NK-92 (cell line): ENCODE results near the gene PRDM4.

ENCODE experiments used
- DNase-seq: peaks from one replicate; lab custom pipeline; 2025; ENCODE audit not compliant: unreplicated experiment; lab: John Stamatoyannopoulos, UW

Gene PRDM4, protein sequence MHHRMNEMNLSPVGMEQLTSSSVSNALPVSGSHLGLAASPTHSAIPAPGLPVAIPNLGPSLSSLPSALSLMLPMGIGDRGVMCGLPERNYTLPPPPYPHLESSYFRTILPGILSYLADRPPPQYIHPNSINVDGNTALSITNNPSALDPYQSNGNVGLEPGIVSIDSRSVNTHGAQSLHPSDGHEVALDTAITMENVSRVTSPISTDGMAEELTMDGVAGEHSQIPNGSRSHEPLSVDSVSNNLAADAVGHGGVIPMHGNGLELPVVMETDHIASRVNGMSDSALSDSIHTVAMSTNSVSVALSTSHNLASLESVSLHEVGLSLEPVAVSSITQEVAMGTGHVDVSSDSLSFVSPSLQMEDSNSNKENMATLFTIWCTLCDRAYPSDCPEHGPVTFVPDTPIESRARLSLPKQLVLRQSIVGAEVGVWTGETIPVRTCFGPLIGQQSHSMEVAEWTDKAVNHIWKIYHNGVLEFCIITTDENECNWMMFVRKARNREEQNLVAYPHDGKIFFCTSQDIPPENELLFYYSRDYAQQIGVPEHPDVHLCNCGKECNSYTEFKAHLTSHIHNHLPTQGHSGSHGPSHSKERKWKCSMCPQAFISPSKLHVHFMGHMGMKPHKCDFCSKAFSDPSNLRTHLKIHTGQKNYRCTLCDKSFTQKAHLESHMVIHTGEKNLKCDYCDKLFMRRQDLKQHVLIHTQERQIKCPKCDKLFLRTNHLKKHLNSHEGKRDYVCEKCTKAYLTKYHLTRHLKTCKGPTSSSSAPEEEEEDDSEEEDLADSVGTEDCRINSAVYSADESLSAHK

DNA sequence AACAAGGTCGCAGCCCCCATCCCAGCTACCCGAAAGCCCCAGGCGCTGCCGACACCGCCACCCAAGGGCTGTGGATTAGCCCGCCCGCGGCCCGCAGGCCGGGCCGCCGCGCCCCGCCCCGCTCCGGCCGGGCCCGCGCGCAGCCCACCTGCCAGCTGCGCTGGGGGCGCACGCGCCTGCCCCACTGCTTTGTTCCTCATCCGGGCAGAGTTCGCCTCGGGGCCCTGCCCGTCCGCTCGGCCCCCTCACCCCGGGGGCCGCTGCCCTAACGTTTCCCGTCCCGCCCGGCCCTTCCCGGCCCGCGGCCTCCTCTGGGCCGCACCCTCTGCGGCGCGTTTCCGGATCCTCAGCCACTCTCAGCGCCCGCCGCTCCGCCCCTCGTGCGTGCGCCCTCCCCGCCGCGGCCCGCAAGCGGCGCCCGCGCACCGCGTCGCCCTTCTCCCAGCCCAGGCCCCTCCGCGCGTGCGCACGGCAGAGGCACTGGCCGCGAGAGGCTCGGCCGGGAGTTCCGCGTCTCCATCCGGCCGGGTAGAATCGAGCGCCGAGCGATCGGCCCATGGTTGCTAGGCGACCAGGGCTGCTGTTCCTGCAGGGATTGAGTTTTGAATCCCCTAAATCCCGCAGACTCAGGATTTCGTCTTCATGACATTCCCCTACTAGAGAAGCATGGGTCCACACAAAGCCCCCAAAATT lies at the start of gene PRDM4:
PRDM4 (minus strand) TSS at position 329 of the 693 bp plus-strand sequence. CDS start 622 bp downstream, outside the sequence.
- DNase-seq, result peak; percentile 34

DNA sequence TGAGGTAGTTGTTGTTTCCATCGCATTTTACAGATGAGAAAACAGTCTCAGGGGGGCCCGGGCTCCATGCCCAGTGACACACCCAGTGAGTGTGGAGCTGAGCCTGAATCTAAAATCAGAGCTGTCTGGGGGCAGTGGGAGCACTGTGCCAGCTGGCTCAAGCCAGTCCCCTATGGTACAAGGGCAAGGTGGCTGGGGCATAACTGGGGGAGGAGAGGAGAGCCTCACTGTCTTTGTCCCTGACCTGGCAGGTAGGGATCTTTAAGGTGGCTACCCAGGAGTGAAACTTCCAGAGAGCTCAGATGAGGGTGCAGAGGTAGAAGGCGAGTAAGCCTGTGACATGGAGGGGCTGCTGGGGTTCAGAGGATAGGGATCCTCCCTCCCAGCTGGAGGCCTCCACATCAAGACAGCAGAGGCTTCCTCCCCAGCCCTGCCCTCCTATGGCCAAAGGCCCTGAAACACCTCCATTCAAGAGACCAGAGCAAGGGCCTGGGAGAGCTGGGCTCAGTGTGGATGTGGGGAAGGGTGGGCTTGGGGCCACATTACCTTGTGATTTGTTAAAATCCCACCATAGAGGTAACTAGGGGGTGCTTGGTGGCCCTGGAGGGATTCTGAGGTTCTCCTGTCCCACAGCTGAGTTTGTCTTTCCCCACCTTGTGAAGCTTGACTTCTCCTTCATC lies 46.7 kb upstream of the PRDM4 start:
- DNase-seq, result no peak

DNA sequence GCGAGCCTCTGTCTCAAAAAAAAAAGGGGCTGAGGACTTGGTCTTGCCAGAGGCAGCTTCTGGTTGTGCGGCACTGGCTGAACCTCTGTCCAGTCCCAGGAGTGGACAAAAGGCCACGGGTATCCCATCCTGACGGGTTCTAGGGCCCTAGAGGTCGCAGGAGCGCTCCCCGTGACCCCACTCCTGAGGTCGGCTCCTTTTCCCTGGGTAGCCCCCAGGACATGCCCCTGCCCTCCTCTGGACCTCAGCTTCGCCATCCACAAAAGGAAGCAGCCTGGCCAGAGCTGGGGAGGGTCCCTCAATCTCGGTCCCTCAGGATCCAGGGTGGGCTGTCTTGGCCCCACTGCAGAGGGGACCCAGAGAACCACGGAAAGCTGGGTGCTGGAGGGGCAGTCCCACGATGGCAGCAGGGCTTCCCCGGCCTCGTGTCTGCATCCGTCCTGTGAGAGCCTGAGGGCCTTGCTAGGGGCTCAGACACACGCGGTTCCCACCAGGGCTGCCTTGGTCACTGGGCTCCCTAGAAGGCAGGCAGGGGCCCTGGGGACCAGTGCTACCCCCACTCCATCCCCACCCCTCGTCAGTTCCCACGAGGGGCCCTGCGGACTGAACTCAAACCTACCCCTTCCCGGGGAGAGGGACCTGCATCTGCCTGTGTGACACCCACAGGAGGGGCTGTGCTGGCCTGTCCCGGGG lies 44.7 kb upstream of the PRDM4 start:
- no peak for DNase-seq

DNA sequence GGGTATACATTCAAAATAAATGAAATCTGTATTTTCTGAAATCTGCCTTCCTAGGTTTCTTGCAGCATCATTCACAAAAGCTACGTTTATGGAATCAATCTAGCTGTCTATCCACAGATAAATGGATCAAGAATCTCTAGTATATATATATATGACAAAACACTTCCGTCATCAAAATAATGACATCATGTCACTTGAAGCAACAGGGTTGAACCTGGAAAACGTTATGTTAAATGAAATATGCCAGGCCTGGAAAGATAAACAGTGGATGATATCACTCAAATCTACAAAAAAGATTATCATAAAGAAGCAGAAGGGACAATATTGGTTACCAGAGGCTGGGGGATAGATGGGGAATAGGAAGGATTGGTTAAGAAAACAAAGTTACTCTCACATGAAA lies 42.2 kb upstream of the PRDM4 start:
- DNase-seq, result no peak

DNA sequence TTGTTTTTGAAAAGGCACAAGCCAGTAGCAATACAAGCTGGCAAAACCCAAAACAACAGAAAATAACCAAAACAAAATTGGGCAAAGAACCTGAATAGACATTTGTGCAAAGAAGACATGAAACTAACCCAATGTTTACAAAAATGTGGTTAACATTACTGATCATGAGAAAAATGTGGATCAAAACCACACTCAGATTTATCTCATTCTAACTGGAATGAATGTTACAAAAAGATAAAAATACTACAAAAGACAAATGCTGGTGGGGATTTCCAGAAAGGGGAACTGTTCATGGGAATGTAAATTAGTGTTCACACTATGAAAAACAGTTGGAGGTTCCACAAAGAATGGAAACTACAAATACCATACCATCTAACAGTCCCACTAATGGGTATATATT lies 40.2 kb upstream of the PRDM4 start:
- DNase-seq, result no peak

DNA sequence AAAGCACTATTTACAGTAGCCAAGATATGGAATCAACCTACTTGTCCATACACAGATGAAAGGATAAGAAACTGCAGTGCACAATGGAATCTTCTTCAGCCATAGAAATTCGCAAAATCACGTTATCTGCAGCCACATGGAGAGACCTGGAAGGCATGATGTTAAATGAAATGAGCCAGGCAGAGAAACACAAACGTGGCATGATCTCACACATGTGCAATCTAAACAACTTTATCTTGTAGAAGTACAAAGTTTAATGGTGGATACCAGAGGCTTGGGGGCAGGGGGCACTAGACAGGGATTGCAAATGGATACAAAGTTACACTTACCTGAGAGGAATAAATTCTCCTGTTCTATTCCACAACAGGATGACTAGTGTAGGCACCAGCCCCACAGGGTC lies 37.6 kb upstream of the PRDM4 start:
- DNase-seq, result no peak

DNA sequence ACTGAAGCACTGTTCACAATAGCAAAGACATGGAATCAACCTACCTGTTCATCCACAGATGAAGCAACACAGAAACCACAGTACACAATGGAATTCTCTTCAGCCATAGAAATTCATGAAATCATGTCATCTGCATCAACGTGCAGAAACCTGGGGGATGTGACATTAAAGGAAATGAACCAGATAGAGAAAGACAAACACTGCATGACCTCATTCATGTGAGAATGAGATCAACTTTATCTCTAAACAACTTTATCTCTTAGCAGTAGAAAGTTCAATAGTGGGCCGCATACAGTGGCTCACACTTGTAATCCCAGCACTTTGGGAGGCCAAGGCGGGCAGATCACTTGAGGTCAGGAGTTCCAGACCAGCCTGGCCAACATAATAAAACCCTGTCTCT lies 33.5 kb upstream of the PRDM4 start:
- no peak for DNase-seq

DNA sequence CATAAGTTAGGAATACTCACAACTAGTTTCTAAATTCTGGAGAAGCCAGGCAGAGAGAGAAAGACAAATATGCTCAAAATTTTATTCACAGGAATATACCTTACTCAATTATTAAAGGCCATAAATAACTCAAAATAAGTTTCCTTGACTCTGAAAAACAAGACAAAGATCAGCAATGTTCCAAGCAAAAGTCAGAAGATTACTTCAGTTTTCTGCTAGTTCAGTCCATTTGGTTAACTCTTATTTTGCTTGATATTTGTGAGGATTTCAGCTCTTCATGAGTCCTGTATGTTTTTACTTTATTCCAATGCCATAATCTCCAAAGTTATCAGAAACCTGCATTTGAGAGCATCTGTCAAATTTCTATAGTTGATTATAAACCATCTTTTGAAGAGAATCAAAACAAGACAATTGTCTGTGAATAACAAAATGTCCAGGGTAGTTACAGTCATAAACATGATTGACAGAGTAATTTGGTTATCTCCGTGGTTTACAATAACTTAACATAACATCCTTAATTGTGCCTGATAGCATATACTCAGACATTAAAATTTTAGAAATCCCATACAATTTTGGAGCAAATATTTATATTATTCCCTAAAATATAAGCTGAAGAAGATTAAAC lies 30.6 kb upstream of the PRDM4 start:
- no peak for DNase-seq

DNA sequence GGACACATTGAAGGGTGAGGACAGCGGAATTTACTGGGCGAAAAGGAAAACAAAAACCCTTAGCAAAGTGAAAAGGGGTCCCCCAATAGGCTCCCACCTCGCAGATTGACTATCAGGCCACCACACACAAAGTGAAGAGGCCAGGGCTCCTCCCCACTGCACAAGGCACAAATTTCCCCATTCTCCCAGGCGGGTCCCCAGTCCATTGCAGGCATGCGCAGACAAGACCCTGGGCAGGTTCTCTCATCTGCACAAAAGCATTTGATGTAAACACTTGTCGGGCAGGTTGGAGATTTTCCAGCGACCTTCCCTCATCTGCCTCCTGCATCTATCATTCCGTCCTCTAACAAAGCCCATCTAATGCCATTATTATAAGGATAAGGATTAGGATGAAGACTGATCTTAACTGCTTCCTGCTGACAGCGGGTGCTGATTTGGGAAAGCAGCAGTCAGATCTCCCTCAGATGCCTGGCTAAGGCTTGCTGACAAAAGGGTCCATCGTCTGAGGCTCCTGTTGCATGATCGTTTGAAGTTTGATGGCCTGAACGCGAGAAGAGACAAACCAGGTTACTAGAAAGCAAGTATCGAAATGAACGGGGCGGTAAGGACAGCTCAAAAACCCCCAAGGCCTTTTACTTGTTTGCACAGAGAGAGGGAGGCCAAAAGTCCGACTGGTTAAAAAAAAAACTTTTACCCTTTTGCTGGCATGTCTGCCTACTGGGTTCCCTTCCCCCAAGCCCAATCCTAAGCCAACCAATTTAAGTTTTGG lies 27.9 kb upstream of the PRDM4 start:
- no peak for DNase-seq

DNA sequence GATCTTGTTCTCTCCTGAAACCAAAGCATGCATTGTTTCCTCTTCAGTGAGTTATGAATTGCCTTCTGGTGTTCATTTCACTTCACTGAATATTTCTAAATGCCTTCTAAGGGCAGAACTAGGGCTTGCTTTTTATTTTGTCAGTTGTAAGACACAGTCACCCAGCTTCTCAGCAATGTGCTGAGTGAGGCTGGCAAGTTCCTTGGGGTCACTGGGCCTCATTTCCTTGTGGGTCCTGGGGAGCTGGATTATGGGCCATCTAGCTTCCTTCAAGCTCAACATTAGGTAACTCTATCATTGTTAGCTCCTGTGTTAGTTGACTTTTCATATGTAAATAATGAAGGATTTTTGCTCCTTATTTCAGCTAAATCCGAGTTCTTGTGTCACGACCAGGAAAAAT lies 27.3 kb upstream of the PRDM4 start:
- DNase-seq, result no peak

DNA sequence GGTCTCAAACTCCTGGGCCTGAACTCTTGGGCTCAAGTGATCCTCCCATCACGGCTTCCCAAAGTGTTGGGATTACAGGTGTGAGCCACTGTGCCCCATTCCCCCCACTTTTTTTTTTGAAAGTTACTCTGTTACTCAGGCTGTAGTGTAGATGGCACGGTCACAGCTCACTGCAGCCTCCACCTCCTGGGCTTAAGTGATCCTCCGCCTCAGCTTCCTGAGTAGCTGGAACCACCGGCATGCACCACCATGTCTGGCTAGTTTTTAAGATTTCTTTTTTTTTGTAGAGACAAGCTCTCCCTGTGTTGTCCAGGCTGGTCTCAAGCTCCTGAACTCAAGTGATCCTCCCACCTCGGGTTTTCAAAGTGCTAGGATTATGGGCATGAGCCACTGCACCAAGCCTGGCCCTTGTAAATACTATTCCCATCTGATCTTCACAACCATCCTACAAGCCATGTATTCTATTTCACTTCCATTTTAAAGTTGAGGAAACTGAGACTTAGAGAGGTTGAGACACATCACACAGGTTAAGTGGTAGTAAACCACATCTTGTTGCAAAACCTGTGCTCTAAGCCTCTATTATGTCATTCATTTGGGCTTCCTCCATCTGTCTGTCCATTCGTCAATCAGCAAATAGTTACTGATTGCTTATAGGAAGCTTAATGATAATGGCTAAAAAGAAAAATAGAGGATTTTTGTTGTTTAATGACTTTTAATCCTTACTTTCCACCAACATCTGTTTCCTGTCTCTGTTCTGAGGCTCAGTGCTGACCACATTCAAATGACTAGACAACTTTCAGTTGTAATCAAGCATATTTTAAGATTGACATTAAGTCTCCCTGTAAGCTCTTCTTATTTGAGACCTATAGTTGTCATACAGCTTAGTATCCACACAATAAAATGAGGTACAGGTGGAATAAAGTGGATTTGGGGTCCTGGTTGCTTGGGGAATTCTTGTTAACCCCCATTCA lies 22.8 kb upstream of the PRDM4 start:
- DNase-seq, result no peak

DNA sequence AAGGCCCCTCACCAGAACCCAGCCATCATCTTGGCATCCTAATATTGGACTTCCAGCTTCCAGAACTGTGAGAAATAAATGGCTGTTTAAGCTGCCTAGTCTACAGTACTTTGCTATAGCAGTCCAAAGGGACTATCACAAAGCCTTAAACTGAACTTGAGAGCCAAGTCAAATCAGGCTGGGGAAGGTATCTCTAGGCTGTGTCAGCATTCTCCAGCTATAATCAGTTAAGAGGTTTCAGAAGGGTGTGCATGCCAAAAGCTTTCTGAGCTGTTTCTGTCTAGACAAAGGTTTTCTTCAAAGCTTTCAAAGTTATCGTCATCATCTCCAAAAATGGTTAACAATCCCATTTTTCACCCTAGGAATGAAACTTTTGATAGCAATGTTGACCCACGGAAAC lies 21.1 kb upstream of the PRDM4 start:
- DNase-seq, result no peak

DNA sequence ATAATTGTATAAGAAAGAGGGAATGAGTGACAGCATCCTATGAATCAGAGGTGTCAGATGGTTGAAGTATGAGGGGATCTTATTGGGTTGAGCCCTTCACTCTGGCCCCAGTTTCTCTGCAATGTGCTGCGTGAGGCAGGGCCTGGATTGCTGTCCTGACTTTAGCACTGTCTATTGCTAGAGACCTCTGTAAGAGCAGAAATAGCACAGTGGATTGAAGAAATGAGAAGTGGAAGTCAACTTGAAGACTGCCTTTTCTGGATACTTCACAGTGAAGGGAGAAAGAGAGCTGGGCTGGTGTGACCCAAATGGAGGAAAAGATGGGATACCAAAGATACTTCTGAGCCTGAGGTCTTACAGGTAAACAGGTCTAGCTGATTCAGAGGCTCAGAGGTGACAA lies 19.4 kb upstream of the PRDM4 start:
- no peak for DNase-seq

DNA sequence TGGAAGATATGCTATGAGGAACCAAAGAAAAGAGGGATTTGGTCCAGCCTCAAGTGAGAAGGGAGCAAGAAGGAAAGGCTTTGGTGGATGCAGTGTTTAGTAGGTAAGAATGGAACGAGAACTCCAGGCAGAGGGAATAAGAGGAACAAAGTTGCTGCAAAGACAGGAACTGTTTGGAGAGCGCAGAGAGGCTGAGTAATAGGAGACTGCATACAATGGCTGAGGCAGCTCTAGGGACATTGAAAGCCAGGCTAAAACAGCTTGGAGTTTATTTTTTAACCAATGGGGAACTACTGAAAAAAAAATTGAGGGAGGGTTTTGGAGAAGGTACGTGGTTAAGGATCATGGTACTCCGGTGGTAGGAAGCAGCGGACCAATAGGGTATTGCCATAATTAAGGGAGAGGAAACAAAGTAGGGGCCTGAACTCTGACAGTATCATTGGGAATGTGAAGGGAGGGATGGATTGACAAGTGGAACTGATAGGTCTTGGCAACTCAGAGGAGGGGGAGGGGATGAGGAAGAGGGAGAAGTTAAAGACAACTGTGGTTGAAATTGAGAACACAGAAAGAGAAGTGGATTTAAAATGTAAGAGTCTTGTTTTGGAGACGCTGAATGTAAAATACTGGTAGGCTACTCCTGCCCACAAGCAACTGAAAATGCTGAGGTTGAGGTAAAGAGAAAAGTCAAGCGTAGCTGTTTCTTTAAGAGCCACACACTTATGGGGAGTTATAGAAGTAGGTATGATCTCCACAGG lies 18.3 kb upstream of the PRDM4 start:
- DNase-seq, result no peak

DNA sequence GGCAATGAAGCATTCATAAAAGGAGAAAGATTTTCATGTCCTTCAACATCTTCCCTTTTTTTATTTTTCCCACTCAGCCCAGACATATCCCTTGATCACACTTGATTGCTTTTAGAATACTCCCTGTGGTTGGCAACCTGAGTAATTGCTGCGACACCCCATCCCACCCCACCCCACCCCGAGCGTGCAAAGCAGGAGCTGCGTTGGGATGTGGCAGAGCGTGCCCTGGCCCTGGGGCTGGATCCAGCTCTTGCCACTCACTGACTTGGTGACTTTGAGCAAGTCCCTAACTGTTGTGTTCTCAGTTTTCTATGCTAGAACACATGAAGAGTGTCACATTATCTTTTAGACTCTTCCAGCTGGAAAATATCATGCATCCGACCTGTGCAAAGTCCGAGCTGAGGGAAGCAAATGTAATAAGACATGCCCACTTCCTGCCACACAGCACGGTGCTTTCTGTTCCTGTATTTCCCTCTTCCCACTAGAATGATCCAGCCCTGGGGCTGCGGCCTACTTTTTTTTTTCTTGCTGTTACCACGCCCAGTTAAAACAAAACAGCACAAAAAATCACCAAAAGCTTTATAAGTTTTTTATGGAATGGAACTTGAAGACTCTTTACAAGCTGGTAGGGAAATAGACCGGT lies 17.6 kb upstream of the PRDM4 start:
- no peak for DNase-seq

DNA sequence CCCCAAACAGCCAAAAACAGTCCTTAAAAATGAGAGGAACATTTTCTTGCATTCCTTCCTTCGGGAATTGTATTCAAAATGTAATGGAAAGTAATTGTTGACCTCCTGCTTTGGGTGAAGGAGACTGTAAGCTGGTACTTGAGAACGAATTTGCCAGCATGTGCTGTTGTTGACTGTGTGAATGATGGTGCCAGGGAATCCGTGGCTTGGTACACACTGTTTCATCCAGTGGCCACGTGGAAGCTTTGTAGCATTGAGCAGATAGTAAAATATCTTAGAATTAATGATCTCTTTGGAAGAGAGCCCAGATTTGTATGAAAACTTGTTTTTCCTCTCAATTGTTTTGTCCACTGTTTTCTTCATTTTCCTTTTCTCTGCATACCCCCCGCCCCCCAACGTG lies 15.2 kb upstream of the PRDM4 start:
- DNase-seq, result no peak

DNA sequence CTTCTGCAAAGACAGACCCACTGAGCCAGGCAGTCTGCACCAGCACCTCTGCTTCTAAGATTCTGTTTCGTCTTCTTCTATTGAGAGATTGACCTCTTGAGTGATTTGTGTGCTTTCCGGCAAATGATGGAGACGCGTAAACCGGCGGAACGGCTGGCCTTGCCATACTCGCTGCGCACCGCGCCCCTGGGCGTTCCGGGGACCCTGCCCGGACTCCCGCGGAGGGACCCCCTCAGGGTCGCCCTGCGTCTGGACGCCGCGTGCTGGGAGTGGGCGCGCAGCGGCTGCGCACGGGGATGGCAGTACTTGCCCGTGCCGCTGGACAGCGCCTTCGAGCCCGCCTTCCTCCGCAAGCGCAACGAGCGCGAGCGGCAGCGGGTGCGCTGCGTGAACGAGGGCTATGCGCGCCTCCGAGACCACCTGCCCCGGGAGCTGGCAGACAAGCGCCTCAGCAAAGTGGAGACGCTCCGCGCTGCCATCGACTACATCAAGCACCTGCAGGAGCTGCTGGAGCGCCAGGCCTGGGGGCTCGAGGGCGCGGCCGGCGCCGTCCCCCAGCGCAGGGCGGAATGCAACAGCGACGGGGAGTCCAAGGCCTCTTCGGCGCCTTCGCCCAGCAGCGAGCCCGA lies 14.3 kb upstream of the PRDM4 start:
- no peak for DNase-seq
